ENCODE results near the gene SNX4. TPM values are rescaled to one million over a fixed set of nuclear protein-coding genes. Genes with fewer than 3 reads are reported as not detected.

SNX4 gene
- polyA plus RNA-seq, 1 donor from 2014 or later, result 180 TPM

DNA sequence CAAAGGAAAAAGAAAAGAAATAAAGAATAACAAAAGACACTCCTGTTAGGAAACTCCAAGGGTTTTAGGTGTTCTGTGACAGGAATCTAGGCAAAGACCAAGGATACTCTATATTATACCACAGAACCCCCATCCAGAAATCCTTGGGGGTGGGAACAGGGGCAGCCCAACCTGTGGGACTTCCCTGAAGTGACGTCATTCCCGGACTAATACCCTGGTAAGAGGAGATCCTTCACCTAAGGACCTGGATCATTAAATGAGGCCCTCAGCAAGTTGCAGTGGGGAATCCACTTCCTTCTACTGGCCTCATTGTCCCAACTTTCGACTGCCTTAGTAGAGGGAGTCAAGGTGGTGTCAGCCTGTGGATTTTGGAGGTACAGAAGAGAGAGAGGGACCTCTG is 103.8 kb downstream of the SNX4 start:
- Histone ChIP-seq H3K4me2 (ENCODE audit: low read length) (no peak overlapping the region), H2AFZ (ENCODE audit: low read depth, low read length) (no peak overlapping the region), H3K9me3 (ENCODE audit: low read length) (no peaks in the 10 kb centered on the region), H3K4me3 (ENCODE audit: low read length) (no peak overlapping the region), H3K9me2 (ENCODE audit: insufficient read depth, low read length) (no peaks in the 10 kb centered on the region), H3K27ac (ENCODE audit: low read length) (no peak overlapping the region), H4K20me1 (ENCODE audit: insufficient read depth) (no peaks in the 10 kb centered on the region), H3K9ac (ENCODE audit: low read length) (no peak overlapping the region), H3K36me3 (ENCODE audit: insufficient read depth, low read length) (no peaks in the 10 kb centered on the region), H3K79me2 (replicated peaks; ENCODE audit: insufficient read depth, low read length) (no peaks in the 10 kb centered on the region), H3F3A (ENCODE audit: insufficient read depth, low read length, poor library complexity, severe bottlenecking) (no peaks in the 10 kb centered on the region), H3K27me3 (ENCODE audit: insufficient read depth, low read depth, low read length) (no peaks in the 10 kb centered on the region)
- TF ChIP-seq TAF1 (IDR thresholded peaks at IDR 0.05; ENCODE audit: low read depth), result no peak
- no peak for TF ChIP-seq POLR2AphosphoS5 (IDR thresholded peaks at IDR 0.05)
- TF ChIP-seq EP300 (conservative IDR thresholded peaks at IDR 0.05; ENCODE audit: poor library complexity, severe bottlenecking), result no peak
- TF ChIP-seq MXI1 (conservative IDR thresholded peaks at IDR 0.05; ENCODE audit: poor library complexity, severe bottlenecking), result no peak
- TF ChIP-seq REST (IDR thresholded peaks at IDR 0.05; ENCODE audit: borderline replicate concordance), result no peak
- TF ChIP-seq RAD21 (conservative IDR thresholded peaks at IDR 0.05), result no peak
- no peak for TF ChIP-seq EZH2 (IDR thresholded peaks at IDR 0.05; ENCODE audit: borderline replicate concordance, insufficient read depth, low read length, poor library complexity, severe bottlenecking)
- TF ChIP-seq SMC3 (conservative IDR thresholded peaks at IDR 0.05; ENCODE audit: poor library complexity), result no peak
- TF ChIP-seq, protein P1, sequence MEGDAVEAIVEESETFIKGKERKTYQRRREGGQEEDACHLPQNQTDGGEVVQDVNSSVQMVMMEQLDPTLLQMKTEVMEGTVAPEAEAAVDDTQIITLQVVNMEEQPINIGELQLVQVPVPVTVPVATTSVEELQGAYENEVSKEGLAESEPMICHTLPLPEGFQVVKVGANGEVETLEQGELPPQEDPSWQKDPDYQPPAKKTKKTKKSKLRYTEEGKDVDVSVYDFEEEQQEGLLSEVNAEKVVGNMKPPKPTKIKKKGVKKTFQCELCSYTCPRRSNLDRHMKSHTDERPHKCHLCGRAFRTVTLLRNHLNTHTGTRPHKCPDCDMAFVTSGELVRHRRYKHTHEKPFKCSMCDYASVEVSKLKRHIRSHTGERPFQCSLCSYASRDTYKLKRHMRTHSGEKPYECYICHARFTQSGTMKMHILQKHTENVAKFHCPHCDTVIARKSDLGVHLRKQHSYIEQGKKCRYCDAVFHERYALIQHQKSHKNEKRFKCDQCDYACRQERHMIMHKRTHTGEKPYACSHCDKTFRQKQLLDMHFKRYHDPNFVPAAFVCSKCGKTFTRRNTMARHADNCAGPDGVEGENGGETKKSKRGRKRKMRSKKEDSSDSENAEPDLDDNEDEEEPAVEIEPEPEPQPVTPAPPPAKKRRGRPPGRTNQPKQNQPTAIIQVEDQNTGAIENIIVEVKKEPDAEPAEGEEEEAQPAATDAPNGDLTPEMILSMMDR (IDR thresholded peaks at IDR 0.05; ENCODE audit: poor library complexity, severe bottlenecking), result no peak

DNA sequence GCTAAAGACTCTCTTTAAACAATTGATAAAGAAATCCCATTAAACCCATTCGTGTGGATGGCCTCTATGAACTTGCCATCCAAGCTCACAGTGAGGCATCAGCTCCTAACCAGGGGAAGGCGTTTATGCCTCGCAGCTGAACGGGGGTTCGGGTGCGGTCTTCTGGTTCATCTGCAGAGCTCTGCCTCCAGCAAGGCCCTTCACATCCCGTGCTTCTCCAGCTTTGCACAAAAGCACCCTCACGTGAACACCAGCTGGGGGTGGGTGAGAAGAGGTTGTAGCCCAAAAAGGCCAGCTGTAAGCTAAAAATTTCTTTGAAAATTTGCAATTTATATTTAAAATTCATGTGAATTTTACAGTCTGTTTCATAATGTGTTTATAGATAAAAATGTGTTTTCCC is 105.3 kb downstream of the SNX4 start:
- TF ChIP-seq TAF1 (IDR thresholded peaks at IDR 0.05; ENCODE audit: low read depth) (no peak), POLR2AphosphoS5 (IDR thresholded peaks at IDR 0.05) (no peak), EP300 (conservative IDR thresholded peaks at IDR 0.05; ENCODE audit: poor library complexity, severe bottlenecking) (no peak), MXI1 (conservative IDR thresholded peaks at IDR 0.05; ENCODE audit: poor library complexity, severe bottlenecking) (no peak), RAD21 (conservative IDR thresholded peaks at IDR 0.05) (no peak), SMC3 (conservative IDR thresholded peaks at IDR 0.05; ENCODE audit: poor library complexity) (no peak), EZH2 (IDR thresholded peaks at IDR 0.05; ENCODE audit: borderline replicate concordance, insufficient read depth, low read length, poor library complexity, severe bottlenecking) (no peak), REST (IDR thresholded peaks at IDR 0.05; ENCODE audit: borderline replicate concordance) (no peak)
- TF ChIP-seq, protein P1 (IDR thresholded peaks at IDR 0.05; ENCODE audit: poor library complexity, severe bottlenecking), result no peak
- Histone ChIP-seq H2AFZ (ENCODE audit: low read depth, low read length) (no peak overlapping the region), H4K20me1 (ENCODE audit: insufficient read depth) (no peaks in the 10 kb centered on the region), H3K27ac (ENCODE audit: low read length) (no peak overlapping the region), H3K4me2 (ENCODE audit: low read length) (no peak overlapping the region), H3F3A (ENCODE audit: insufficient read depth, low read length, poor library complexity, severe bottlenecking) (no peaks in the 10 kb centered on the region), H3K9me2 (ENCODE audit: insufficient read depth, low read length) (no peaks in the 10 kb centered on the region), H3K27me3 (ENCODE audit: insufficient read depth, low read depth, low read length) (no peaks in the 10 kb centered on the region), H3K36me3 (ENCODE audit: insufficient read depth, low read length) (no peaks in the 10 kb centered on the region), H3K9me3 (ENCODE audit: low read length) (no peaks in the 10 kb centered on the region), H3K79me2 (replicated peaks; ENCODE audit: insufficient read depth, low read length) (no peaks in the 10 kb centered on the region), H3K4me3 (ENCODE audit: low read length) (no peak overlapping the region), H3K9ac (ENCODE audit: low read length) (no peak overlapping the region)
